ENCODE results near the gene C6orf141.

C6orf141 gene

GRCh38 chr6:49551078-49551865 lies 804 bp downstream of the C6orf141 start:
- Histone ChIP-seq H3K27me3 (ENCODE audit: insufficient read depth, poor library complexity, severe bottlenecking) (peaks cover 16% of the 10 kb centered on the region), H3K4me3 (replicated peaks; ENCODE audit: insufficient read depth, low read length) (no peak overlapping the region), H3K27ac (replicated peaks) (no peak overlapping the region)
- TF ChIP-seq, protein P1, sequence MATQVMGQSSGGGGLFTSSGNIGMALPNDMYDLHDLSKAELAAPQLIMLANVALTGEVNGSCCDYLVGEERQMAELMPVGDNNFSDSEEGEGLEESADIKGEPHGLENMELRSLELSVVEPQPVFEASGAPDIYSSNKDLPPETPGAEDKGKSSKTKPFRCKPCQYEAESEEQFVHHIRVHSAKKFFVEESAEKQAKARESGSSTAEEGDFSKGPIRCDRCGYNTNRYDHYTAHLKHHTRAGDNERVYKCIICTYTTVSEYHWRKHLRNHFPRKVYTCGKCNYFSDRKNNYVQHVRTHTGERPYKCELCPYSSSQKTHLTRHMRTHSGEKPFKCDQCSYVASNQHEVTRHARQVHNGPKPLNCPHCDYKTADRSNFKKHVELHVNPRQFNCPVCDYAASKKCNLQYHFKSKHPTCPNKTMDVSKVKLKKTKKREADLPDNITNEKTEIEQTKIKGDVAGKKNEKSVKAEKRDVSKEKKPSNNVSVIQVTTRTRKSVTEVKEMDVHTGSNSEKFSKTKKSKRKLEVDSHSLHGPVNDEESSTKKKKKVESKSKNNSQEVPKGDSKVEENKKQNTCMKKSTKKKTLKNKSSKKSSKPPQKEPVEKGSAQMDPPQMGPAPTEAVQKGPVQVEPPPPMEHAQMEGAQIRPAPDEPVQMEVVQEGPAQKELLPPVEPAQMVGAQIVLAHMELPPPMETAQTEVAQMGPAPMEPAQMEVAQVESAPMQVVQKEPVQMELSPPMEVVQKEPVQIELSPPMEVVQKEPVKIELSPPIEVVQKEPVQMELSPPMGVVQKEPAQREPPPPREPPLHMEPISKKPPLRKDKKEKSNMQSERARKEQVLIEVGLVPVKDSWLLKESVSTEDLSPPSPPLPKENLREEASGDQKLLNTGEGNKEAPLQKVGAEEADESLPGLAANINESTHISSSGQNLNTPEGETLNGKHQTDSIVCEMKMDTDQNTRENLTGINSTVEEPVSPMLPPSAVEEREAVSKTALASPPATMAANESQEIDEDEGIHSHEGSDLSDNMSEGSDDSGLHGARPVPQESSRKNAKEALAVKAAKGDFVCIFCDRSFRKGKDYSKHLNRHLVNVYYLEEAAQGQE (IDR thresholded peaks at IDR 0.05; ENCODE audit: insufficient replicate concordance, low read depth), result no peak
- TF ChIP-seq GABPA (IDR thresholded peaks at IDR 0.05; ENCODE audit: low read depth) (no peak), POLR2AphosphoS5 (IDR thresholded peaks at IDR 0.05; ENCODE audit: low read depth) (no peak), SPI1 (IDR thresholded peaks at IDR 0.05; ENCODE audit: borderline replicate concordance, low read depth) (no peak), CTCF (IDR thresholded peaks at IDR 0.05; ENCODE audit: insufficient read depth, low read length) (no peak)
- no peak for DNase-seq (ENCODE audit: low read depth in 1 of 2, low spot score in 1 of 2)

GRCh38 chr6:49551866-49552129 lies 1.3 kb downstream of the C6orf141 start:
- no peak for TF ChIP-seq GABPA (IDR thresholded peaks at IDR 0.05; ENCODE audit: low read depth)
- TF ChIP-seq SPI1 (IDR thresholded peaks at IDR 0.05; ENCODE audit: borderline replicate concordance, low read depth), result no peak
- TF ChIP-seq CTCF (IDR thresholded peaks at IDR 0.05; ENCODE audit: insufficient read depth, low read length), result no peak
- TF ChIP-seq, protein P1 (IDR thresholded peaks at IDR 0.05; ENCODE audit: insufficient replicate concordance, low read depth), result no peak
- TF ChIP-seq POLR2AphosphoS5 (IDR thresholded peaks at IDR 0.05; ENCODE audit: low read depth), result no peak
- Histone ChIP-seq H3K27ac (replicated peaks) (no peak overlapping the region), H3K4me3 (replicated peaks; ENCODE audit: insufficient read depth, low read length) (no peak overlapping the region), H3K27me3 (ENCODE audit: insufficient read depth, poor library complexity, severe bottlenecking) (peaks cover 12% of the 10 kb centered on the region)
- no peak for DNase-seq (ENCODE audit: low read depth in 1 of 2, low spot score in 1 of 2)

DNA sequence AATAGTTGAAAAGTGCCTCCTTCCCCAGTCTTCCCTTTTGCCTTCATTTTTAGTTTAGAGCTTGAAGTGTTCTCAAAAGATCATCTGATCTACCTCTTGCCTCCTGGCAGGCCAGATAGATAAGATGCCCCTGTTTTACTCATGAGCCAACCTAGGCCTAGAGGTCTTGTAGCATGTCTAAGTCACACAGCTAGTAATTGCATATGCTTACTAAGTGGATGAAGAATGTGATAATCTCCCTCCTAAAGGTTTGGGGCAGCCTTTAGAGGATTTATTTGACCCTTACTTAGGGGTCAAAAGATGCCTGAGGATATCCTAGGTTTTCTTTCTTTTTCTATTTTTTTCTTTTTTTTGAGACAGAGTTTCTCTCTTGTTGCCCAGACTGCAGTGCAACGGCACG lies 2.1 kb downstream of the C6orf141 start:
- DNase-seq (ENCODE audit: low read depth in 1 of 2, low spot score in 1 of 2), result no peak
- no peak for TF ChIP-seq GABPA (IDR thresholded peaks at IDR 0.05; ENCODE audit: low read depth)
- TF ChIP-seq, protein P1 (IDR thresholded peaks at IDR 0.05; ENCODE audit: insufficient replicate concordance, low read depth), result no peak
- no peak for TF ChIP-seq SPI1 (IDR thresholded peaks at IDR 0.05; ENCODE audit: borderline replicate concordance, low read depth)
- TF ChIP-seq CTCF (IDR thresholded peaks at IDR 0.05; ENCODE audit: insufficient read depth, low read length), result no peak
- TF ChIP-seq POLR2AphosphoS5 (IDR thresholded peaks at IDR 0.05; ENCODE audit: low read depth), result no peak
- Histone ChIP-seq H3K27me3 (ENCODE audit: insufficient read depth, poor library complexity, severe bottlenecking) (peaks cover 12% of the 10 kb centered on the region), H3K27ac (replicated peaks) (no peak overlapping the region), H3K4me3 (replicated peaks; ENCODE audit: insufficient read depth, low read length) (no peak overlapping the region)

Measured in HL-60 (cell line).